ENCODE measurements around the gene RBMS3. TPM values are rescaled to one million over a fixed set of nuclear protein-coding genes. Genes with fewer than 3 reads are reported as not detected.

The RBMS3 gene
- total RNA-seq, 1 experiment from 2014 or later = 0.42 TPM

- intact Hi-C loops (cut with micrococcal nuclease) = no loop called here
- DNase-seq (ENCODE audit: low read depth, low spot score) = no peak
- TF ChIP-seq ZFX (IDR thresholded peaks at IDR 0.05) = no peak
- TF ChIP-seq SRF (IDR thresholded peaks at IDR 0.05; ENCODE audit: low read depth) = no peak
- no peak for TF ChIP-seq JUND (IDR thresholded peaks at IDR 0.05)
- TF ChIP-seq ZNF274 (IDR thresholded peaks at IDR 0.05; ENCODE audit: low read depth, low read length) = no peak
- TF ChIP-seq, protein P1, sequence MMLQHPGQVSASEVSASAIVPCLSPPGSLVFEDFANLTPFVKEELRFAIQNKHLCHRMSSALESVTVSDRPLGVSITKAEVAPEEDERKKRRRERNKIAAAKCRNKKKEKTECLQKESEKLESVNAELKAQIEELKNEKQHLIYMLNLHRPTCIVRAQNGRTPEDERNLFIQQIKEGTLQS (IDR thresholded peaks at IDR 0.05) = no peak
- no peak for TF ChIP-seq FOSL1 (IDR thresholded peaks at IDR 0.05; ENCODE audit: low read depth)
- TF ChIP-seq EGR1 (IDR thresholded peaks at IDR 0.05; ENCODE audit: low read depth) = no peak
- TF ChIP-seq REST (IDR thresholded peaks at IDR 0.05; ENCODE audit: low read depth) = no peak
- TF ChIP-seq ELF1 (IDR thresholded peaks at IDR 0.05; ENCODE audit: borderline replicate concordance, low read depth) = no peak
- TF ChIP-seq POLR2A (IDR thresholded peaks at IDR 0.05; ENCODE audit: borderline replicate concordance, extremely low read depth, insufficient read depth, insufficient read length) = no peak
- TF ChIP-seq CBX3 (IDR thresholded peaks at IDR 0.05; ENCODE audit: low read depth) = no peak
- TF ChIP-seq SP1 (IDR thresholded peaks at IDR 0.05; ENCODE audit: low read depth) = no peak
- TF ChIP-seq POLR2AphosphoS5 (IDR thresholded peaks at IDR 0.05; ENCODE audit: low read depth, low read length) = no peak
- peaks cover 6% of the 10 kb centered on the region; the same call in 1 of the 2 replicates for H3K27me3 ChIP-seq (ENCODE audit: insufficient read depth, low read length)
- no peak overlapping the region for H3K4me3 ChIP-seq (replicated peaks in 1 of 2; ENCODE audit: low read depth in 1 of 2, low read length in 2 of 2)
- no peaks in the 10 kb centered on the region for H3K4me1 ChIP-seq (ENCODE audit: control insufficient read depth in 1 of 2, insufficient read depth in 2 of 2, low read length in 2 of 2)
- H3K9me2 ChIP-seq (ENCODE audit: insufficient read depth) = no peaks in the 10 kb centered on the region
- RAD21 ChIA-PET (ENCODE audit: low non-redundant PET in 1 of 2, low total read pairs in 2 of 2, uncharacterized antibody in 2 of 2, unreplicated experiment in 2 of 2) = no interaction called here
- no peak overlapping the region for H3K27ac ChIP-seq (ENCODE audit: low read depth, low read length)
- no peak for ATAC-seq
- no peaks in the 10 kb centered on the region for H4K20me1 ChIP-seq (ENCODE audit: insufficient read depth)
- POLR2A ChIA-PET = no interaction called here
- H3K4me2 ChIP-seq (ENCODE audit: low read length) = no peak overlapping the region
- no TSS peak for BruUV-seq (replicated peaks)
- no peaks in the 10 kb centered on the region for H3K36me3 ChIP-seq (ENCODE audit: control insufficient read depth in 1 of 2, insufficient read depth in 2 of 2, low read length in 2 of 2)
- no peak overlapping the region for H3K9ac ChIP-seq (ENCODE audit: low read length)
- no peak overlapping the region for H2AFZ ChIP-seq (ENCODE audit: low read depth, low read length, poor library complexity, severe bottlenecking)
- H3K9me3 ChIP-seq (ENCODE audit: control insufficient read depth in 1 of 2, insufficient read depth in 1 of 2, low read depth in 1 of 2, low read length in 2 of 2) = no peaks in the 10 kb centered on the region
- CTCF ChIA-PET = no interaction called here
- no peaks in the 10 kb centered on the region for H3K79me2 ChIP-seq (ENCODE audit: insufficient read depth, low read length)
Observed at GRCh38 chr3:29757054-29757777, 476.3 kb downstream of the RBMS3 start.

All from HCT116 (cell line).